Dedifferentiated amniotic fluid mesenchymal stem cell (primary cell): ENCODE results near the gene HELZ2.
"Not testable (repeated sequence)": the region's sequence is repeated elsewhere in the genome, so short reads cannot be mapped to it uniquely, and the experiment has no call there.

Experiments used
- DNase-seq: peaks from one replicate; pipeline ENCODE4 v3.0.0-alpha.2; 2016; ENCODE audit errors: extremely low spot score

The HELZ2 gene

GRCh38 chr20:63578224-63579016 lies 4.4 kb upstream of the HELZ2 start:
- no peak for DNase-seq

- no peak for DNase-seq
Measured at GRCh38 chr20:63577317-63577894, 3.4 kb upstream of the HELZ2 start.

GRCh38 chr20:63576311-63576710 lies 2.3 kb upstream of the HELZ2 start:
- no peak for DNase-seq

- DNase-seq, result no peak
Measured at GRCh38 chr20:63574829-63575743, 1.0 kb upstream of the HELZ2 start.

GRCh38 chr20:63573647-63574131 lies 350 bp downstream of the HELZ2 start:
- DNase-seq, result no peak

- no peak for DNase-seq
Measured at GRCh38 chr20:63572788-63573646, 1.0 kb downstream of the HELZ2 start.

- DNase-seq, result no peak
Measured at GRCh38 chr20:63572071-63572787, 1.8 kb downstream of the HELZ2 start.

GRCh38 chr20:63571087-63571478 lies 3.0 kb downstream of the HELZ2 start:
- not testable (repeated sequence) for DNase-seq

- DNase-seq, result no peak
Measured at GRCh38 chr20:63570281-63571086, 3.6 kb downstream of the HELZ2 start.

GRCh38 chr20:63568986-63569949 lies 4.8 kb downstream of the HELZ2 start:
- DNase-seq, result no peak

GRCh38 chr20:63568170-63568981 lies 5.7 kb downstream of the HELZ2 start:
- DNase-seq, result no peak

GRCh38 chr20:63567386-63568169 lies 6.5 kb downstream of the HELZ2 start:
- no peak for DNase-seq

- no peak for DNase-seq
Measured at GRCh38 chr20:63567136-63567385, 7.0 kb downstream of the HELZ2 start.

- DNase-seq, result no peak
Measured at GRCh38 chr20:63566395-63567135, 7.5 kb downstream of the HELZ2 start.

- no peak for DNase-seq
Measured at GRCh38 chr20:63565699-63566335, 8.2 kb downstream of the HELZ2 start.
